MM.1S (cell line): ENCODE measurements around the gene KIRREL3.

ENCODE experiments used
- DNase-seq: peaks from one replicate; pipeline ENCODE4 v3.0.0-alpha.2; 2015
- H2AFZ ChIP-seq: fragments of 300-600 bp; sonication (generic); 2 replicates; pipeline ENCODE4 v1.6.0; 2016; ENCODE audit warnings: antibody characterized with exemption, low read length
- H3F3A ChIP-seq: fragments of 300-600 bp; sonication (generic); 2 replicates; pipeline ENCODE4 v1.6.1; 2016; ENCODE audit warnings: mild to moderate bottlenecking, antibody characterized with exemption, low read length, moderate library complexity, mixed read lengths; ENCODE audit not compliant: insufficient read depth
- H3K27ac ChIP-seq: fragments of 300-600 bp; sonication (generic); 2 replicates; pipeline ENCODE4 v1.5.1; 2016; ENCODE audit warnings: mild to moderate bottlenecking, low read length
- H3K27me3 ChIP-seq: fragments of 300-600 bp; sonication (generic); replicated peaks from 2 replicates; pipeline ENCODE4 v1.6.0; 2016; ENCODE audit warnings: low read length; ENCODE audit not compliant: insufficient read depth
- H3K36me3 ChIP-seq: fragments of 300-600 bp; sonication (generic); replicated peaks from 2 replicates; pipeline ENCODE4 v1.6.1; 2016; ENCODE audit warnings: mild to moderate bottlenecking, low read length, mixed read lengths; ENCODE audit not compliant: insufficient read depth
- H3K4me1 ChIP-seq: fragments of 300-600 bp; sonication (generic); 2 replicates; pipeline ENCODE4 v1.6.1; 2016; ENCODE audit warnings: low read length, mixed read lengths
- H3K4me2 ChIP-seq: fragments of 300-600 bp; sonication (generic); 2 replicates; pipeline ENCODE4 v1.6.0; 2016; ENCODE audit warnings: low read depth, low read length
- H3K4me3 ChIP-seq: fragments of 300-600 bp; sonication (generic); 2 replicates; pipeline ENCODE4 v1.5.1; 2016; ENCODE audit warnings: low read length, mixed read lengths
- H3K79me2 ChIP-seq: fragments of 300-600 bp; sonication (generic); 2 replicates; pipeline ENCODE4 v1.6.1; 2016; ENCODE audit warnings: mixed run types, low read length, mixed read lengths
- H3K9ac ChIP-seq: fragments of 300-600 bp; sonication (generic); 2 replicates; pipeline ENCODE4 v1.6.1; 2016; ENCODE audit warnings: low read length, mixed read lengths
- H3K9me2 ChIP-seq: fragments of 300-600 bp; sonication (generic); replicated peaks from 2 replicates; pipeline ENCODE4 v1.6.1; 2016; ENCODE audit warnings: mild to moderate bottlenecking, low read length, mixed read lengths; ENCODE audit not compliant: insufficient read depth
- H3K9me3 ChIP-seq: fragments of 300-600 bp; sonication (generic); replicated peaks from 2 replicates; pipeline ENCODE4 v1.6.1; 2016; ENCODE audit warnings: mild to moderate bottlenecking, low read length, mixed read lengths; ENCODE audit not compliant: insufficient read depth
- H4K20me1 ChIP-seq: fragments of 300-600 bp; sonication (generic); 2 replicates; pipeline ENCODE4 v1.6.1; 2016; ENCODE audit warnings: mild to moderate bottlenecking, low read length, moderate library complexity, mixed read lengths; ENCODE audit not compliant: insufficient read depth
- EZH2 ChIP-seq: fragments of 300-600 bp; sonication (generic); optimal IDR thresholded peaks from 2 replicates; pipeline ENCODE3; 2017; ENCODE audit warnings: low read depth, mild to moderate bottlenecking, antibody characterized with exemption, low read length, mixed read lengths
- EZH2phosphoT487 ChIP-seq: fragments of 300-600 bp; sonication (generic); IDR thresholded peaks from 2 replicates; pipeline ENCODE4 v1.6.1; 2018; ENCODE audit warnings: antibody characterized with exemption, low read length
- TF ChIP-seq, protein P1 (sequence below): fragments of 300-600 bp; sonication (generic); IDR thresholded peaks from 2 replicates; pipeline ENCODE4 v1.5.1; 2016; ENCODE audit warnings: antibody characterized with exemption, low read length, mixed read lengths

The KIRREL3 gene

DNA sequence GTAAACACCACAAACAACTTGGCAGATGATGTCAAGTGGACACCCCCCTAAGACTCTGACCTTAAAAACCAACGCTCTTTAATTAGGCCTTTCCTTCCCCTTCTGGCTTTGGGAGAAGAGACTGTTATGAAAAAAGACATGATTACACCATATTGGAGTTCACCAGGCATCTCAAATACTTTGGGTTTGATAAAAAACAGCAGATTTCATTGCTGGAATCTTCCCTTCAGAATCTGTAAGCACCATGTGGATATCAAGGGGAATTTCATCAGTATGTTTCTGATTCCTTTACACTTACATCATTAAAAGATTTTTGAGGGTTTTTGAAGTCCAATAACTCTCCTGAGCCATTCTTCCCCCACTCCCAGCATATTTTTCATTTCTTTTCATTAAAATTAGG is 85.6 kb downstream of the KIRREL3 start:
- H3K4me1 ChIP-seq: no peaks in the 10 kb centered on the region
- H3K27ac ChIP-seq: no peak overlapping the region
- H3K79me2 ChIP-seq: no peaks in the 10 kb centered on the region

DNA sequence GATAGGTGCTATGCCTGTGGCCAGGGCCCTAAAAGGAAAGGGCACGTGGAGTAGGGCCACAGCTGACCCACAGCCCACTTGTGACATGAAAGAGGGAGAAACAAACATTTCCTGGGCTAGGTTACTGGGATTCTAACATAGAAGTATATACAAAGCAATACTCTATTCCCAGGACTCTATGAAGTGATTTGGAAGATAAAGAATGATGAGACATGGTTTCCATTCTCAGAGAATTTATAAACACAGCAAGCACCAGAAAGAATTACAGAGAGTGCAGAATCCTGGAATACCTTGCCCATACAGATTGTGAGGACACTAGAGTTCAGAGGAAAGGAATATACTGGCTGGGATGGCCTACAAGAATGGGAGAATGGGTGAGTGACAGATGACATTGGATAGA is 86.4 kb downstream of the KIRREL3 start:
- no peak overlapping the region for H3K27ac ChIP-seq
- no peak overlapping the region for H2AFZ ChIP-seq
- no peaks in the 10 kb centered on the region for H3K27me3 ChIP-seq
- no peaks in the 10 kb centered on the region for H3K4me1 ChIP-seq
- no peak for DNase-seq
- H3K36me3 ChIP-seq: no peaks in the 10 kb centered on the region
- no peaks in the 10 kb centered on the region for H3K79me2 ChIP-seq
- no peaks in the 10 kb centered on the region for H3K9me3 ChIP-seq
- TF ChIP-seq, protein P1, sequence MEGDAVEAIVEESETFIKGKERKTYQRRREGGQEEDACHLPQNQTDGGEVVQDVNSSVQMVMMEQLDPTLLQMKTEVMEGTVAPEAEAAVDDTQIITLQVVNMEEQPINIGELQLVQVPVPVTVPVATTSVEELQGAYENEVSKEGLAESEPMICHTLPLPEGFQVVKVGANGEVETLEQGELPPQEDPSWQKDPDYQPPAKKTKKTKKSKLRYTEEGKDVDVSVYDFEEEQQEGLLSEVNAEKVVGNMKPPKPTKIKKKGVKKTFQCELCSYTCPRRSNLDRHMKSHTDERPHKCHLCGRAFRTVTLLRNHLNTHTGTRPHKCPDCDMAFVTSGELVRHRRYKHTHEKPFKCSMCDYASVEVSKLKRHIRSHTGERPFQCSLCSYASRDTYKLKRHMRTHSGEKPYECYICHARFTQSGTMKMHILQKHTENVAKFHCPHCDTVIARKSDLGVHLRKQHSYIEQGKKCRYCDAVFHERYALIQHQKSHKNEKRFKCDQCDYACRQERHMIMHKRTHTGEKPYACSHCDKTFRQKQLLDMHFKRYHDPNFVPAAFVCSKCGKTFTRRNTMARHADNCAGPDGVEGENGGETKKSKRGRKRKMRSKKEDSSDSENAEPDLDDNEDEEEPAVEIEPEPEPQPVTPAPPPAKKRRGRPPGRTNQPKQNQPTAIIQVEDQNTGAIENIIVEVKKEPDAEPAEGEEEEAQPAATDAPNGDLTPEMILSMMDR: no peak
- TF ChIP-seq EZH2: no peak
- TF ChIP-seq EZH2phosphoT487: no peak
- H4K20me1 ChIP-seq: no peaks in the 10 kb centered on the region
- H3K9me2 ChIP-seq: no peaks in the 10 kb centered on the region
- H3K4me2 ChIP-seq: no peak overlapping the region
- H3K9ac ChIP-seq: no peak overlapping the region
- H3K4me3 ChIP-seq: no peak overlapping the region
- H3F3A ChIP-seq: no peaks in the 10 kb centered on the region

More for the DNA sequence above, 85.6 kb downstream of the KIRREL3 start:
- Histone ChIP-seq H3K9ac (no peak overlapping the region), H2AFZ (no peak overlapping the region), H3K36me3 (no peaks in the 10 kb centered on the region), H3K9me2 (no peaks in the 10 kb centered on the region), H4K20me1 (no peaks in the 10 kb centered on the region), H3K4me3 (no peak overlapping the region), H3K4me2 (no peak overlapping the region), H3F3A (no peaks in the 10 kb centered on the region), H3K9me3 (no peaks in the 10 kb centered on the region), H3K27me3 (no peaks in the 10 kb centered on the region)
- TF ChIP-seq EZH2phosphoT487 (no peak), EZH2 (no peak)
- TF ChIP-seq, protein P1: no peak
- no peak for DNase-seq

DNA sequence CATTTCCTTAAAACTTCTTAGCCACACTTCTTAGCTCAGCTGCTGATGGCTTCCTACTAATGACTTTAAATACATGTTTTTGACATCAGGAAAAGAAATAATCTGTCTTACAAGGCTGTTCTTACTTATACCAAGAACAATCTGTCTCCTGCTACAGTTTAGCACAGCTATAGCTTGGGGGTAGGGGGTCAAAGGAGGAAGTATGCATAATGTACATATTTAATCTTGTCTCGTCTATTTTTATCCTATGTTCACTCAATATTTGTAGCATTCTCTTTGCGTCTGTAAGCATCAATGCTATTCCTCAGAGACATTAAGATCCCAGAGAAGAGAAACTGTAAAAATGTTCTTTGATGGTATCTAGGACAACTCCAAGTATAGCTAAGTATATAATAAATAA is 96.0 kb downstream of the KIRREL3 start:
- Histone ChIP-seq H3K4me1 (no peaks in the 10 kb centered on the region), H3K27me3 (no peaks in the 10 kb centered on the region), H3K79me2 (no peaks in the 10 kb centered on the region), H2AFZ (no peak overlapping the region), H3K4me2 (no peak overlapping the region), H3K27ac (no peak overlapping the region), H3K9me2 (no peaks in the 10 kb centered on the region), H3K36me3 (no peaks in the 10 kb centered on the region), H3K9ac (no peak overlapping the region), H3K9me3 (no peaks in the 10 kb centered on the region), H4K20me1 (no peaks in the 10 kb centered on the region), H3F3A (no peaks in the 10 kb centered on the region), H3K4me3 (no peak overlapping the region)
- no peak for TF ChIP-seq EZH2phosphoT487
- no peak for TF ChIP-seq EZH2
- TF ChIP-seq, protein P1: no peak
- no peak for DNase-seq
